Fibroblast of skin of abdomen (primary cell): ENCODE data around the gene TTC28.

Experiments
- DNase-seq: peaks from one replicate; pipeline ENCODE4 v3.0.0-alpha.2; 2013

Gene TTC28

GRCh38 chr22:28043266-28043665, 636.4 kb downstream of the TTC28 start:
- DNase-seq = peak; percentile 35

DNA sequence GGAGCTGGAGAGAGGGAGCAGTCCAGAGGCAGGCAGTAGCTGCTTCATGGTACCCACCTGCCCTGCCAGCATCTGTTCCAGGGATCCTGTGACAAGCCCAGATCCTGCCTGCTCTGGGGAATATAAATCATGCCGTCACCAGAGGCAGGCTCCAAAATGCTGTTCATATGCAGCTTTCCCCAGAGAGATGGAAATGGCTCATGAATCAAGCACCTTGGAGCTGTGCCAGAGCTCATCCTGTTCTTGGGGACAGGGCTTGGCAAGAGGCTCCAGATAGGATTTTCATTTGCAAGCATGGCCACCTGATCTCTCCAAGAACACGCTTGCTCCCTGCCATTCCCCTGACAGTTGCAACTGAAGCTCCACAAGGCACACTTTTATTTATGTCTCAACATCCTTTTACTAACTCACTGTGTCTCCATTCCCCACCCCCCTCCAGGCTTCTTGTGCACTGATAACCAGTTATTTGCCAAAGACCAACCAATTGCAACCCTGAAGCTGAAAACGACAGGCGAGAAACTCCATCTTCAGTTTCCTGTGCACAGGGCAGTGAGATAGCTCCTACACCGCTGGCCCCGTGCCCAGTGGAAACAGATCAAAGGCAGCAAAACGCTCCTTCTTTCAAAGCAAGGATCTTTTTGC, 644.8 kb downstream of the TTC28 start:
- peak; percentile 78 for DNase-seq

DNA sequence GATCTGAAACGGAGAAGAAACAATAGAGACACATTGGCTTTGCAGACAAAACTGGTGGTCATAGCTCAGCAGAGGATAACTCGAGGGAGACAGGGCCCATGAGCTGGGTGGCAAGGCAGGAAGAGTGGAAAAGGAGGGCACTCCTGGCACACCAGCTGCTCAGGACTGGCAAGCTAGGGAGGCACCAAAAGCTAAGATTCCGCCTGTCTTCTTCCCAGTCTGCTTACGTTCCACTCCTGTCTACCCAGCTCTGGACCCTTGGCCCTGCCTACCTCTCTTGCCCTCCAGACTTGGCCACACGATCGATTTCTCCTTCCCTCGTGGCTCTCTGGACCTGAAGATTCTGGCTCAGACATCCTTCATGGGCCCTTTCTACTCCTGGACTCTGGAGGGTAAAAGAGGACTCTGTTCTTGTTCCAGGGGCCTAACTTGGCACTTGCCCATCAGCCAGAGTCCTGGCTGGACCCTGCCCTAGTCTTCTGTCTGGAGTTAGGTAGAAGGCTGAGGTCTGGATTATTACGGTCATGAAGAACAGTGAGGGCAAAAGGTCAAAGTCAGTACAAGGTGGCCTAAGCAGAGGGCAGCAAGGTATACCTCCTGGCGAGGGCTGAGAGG, 645.4 kb downstream of the TTC28 start:
- DNase-seq = no peak

DNA sequence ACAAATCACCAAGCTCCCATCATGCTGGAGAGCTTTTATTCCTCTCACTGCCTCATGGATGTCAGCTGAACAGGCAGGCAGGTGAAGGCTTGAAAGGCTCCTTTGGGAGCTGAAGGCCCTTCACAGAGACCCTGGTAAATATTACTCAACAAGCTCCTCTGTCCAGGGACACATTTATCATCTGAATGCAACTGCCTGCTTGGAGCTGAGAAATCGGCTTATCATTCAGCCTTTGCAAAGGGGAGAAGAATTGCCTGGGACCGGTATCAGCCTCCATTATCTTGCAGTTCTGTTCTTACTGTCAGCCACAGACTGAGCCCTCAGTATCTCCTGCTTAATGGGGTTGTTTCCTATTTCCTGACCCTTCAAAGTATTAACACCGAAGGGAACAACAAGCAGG, 646.8 kb downstream of the TTC28 start:
- no peak for DNase-seq

- DNase-seq = no peak
Observed at GRCh38 chr22:28031383-28031922, 648.2 kb downstream of the TTC28 start.

DNA sequence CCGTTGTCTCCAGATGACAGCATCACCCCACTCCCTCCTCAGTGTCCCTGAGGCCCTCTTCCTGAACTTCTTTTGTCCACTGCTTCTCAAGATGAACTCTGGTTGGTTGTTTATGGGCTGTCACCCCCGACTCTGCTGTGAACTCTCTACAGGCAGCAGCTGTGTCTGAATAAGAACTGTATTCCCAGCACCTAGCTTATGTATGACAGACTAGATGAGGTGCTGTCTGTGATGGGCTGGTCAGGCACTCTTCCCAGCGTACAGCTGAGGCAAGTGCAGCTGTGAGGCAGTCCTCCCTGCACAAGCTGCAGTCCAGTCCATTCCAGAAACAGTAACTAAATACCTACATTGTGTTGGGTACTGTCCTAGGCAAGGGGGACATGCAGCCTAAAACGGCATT, 649.2 kb downstream of the TTC28 start:
- no peak for DNase-seq

- DNase-seq = no peak
Observed at GRCh38 chr22:28029956-28030355, 649.7 kb downstream of the TTC28 start.

- no peak for DNase-seq
Observed at GRCh38 chr22:28029201-28029948, 650.3 kb downstream of the TTC28 start.

DNA sequence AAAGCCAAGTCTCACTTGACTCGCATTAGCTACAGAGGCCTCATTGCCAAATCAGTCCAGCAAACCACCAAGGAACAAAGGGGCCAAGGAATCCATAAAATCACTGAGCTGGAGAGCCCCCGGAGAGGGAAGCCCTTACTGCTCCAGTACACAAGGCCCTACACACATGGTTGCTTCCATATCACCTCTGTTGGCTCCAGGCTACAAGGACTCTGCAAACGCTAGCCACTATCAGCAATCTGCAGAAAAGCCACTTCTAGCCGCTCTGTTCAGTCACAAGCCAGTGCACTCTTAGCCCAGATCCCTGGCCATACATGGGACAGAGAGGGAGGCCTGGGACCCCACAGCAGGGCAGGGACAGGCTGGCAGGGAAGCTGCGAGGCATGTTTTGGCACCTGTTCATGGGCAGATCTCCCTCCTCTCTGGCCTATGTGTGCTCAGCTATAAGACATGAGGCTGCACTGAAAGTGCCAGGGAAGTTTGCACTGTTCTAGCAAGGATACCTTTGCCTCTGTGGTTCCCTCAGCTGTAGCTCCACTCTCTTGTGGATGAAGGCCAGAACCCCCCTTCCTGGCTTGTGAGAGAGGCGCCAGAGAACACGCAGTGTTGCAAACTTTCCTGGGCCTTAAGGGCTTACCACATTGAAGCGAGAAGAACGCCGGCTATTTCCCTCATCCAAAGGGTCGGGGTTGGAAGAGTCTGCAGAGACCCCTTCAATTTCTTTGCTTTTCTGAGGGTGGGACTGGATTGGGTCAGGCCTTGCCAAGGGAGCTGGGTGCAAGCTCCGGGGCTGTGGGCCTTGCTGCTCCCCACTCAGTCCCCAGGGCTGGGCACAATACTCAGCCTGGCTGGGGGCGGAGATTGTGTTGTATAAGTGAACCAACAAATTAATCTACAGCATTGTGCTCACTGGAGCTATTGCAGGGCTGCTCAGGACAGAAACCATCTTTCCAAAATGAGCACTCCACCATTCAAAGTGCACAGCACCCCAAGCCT, 651.9 kb downstream of the TTC28 start:
- DNase-seq = no peak

GRCh38 chr22:28025866-28026575, 653.6 kb downstream of the TTC28 start:
- DNase-seq = no peak

DNA sequence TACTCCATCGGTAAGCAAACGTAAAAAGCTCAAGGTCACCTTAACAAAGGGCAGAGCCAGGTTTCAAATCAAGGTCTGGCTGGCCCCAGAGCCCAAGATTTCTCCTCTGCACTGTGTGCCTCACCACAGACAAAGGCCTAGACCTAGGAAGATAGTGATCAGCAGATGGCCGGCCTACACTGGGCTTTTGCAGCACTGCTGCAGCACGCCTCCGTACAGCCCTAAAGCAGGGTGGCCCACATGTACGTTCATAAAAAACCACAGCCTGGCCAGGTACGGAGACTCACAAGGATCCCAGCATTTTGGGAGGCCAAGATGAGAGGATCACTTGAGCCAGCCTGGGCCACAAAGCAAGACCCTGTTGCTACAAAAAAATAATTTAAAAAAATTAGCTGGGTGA, 654.3 kb downstream of the TTC28 start:
- no peak for DNase-seq

GRCh38 chr22:28024422-28024888, 655.2 kb downstream of the TTC28 start:
- no peak for DNase-seq

DNA sequence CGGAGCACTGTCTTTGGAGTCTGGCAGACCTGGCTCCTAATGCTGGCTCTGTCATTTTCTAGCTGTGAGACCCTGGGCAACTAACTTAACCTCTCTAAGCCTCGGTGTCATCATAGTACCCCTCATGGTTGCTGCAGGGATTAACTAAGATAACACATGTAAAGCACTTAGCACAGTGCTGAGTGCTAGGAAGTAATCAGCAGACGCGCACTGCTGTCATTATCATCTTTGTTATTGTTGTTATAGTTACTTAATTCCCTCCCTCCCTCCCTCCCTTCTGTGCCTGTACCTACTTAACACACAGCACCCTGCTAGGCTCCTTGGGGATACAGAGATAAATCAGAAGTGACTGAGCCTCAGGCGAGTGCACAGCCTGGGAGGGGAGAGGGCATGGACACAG, 655.9 kb downstream of the TTC28 start:
- no peak for DNase-seq

GRCh38 chr22:28023036-28023435, 656.6 kb downstream of the TTC28 start:
- no peak for DNase-seq

GRCh38 chr22:28021998-28022660, 657.5 kb downstream of the TTC28 start:
- DNase-seq = no peak

DNA sequence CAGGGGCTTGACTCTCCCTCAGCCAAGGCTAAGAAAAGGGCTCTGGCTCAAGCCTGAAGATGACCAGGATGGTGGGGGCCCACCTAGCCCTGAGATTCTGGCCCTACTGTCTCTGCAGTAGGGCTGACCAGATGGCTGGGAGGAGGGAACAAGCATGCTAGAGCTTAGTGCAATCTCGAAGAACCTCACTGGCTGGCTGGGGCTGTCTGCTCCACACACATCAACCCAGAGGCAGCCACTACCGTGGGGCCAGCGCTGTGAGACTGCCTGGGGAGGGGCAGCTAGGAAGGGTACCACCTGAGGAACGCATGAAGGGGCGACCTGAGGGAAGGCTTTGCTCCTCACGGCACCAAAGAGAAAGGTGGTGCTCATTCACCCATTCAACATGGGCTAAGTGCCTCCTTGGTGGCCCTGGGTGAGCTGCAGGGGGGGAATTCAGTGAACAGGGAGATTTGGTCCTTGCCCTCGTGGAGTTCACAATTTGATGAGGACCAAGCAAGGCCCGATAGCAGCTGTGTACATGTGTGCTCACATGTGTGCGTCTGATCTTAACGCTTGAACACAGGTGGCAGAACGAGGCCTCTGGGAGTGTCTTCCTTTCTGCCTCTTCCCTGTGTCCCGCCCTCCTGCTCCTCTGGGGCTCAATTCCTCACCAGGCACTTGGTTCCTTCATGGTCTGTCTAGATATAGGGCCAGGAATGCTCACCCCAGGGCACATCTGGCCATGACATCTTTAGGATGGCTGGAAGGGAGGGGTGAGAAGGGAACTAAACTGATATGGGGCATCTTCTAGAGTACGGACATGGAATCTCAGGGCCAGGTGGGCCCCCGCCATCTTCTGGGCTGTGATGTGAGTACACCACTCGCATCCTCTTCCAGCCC, 658.3 kb downstream of the TTC28 start:
- no peak for DNase-seq

GRCh38 chr22:28019881-28020861, 659.5 kb downstream of the TTC28 start:
- DNase-seq = peak; percentile 72

DNA sequence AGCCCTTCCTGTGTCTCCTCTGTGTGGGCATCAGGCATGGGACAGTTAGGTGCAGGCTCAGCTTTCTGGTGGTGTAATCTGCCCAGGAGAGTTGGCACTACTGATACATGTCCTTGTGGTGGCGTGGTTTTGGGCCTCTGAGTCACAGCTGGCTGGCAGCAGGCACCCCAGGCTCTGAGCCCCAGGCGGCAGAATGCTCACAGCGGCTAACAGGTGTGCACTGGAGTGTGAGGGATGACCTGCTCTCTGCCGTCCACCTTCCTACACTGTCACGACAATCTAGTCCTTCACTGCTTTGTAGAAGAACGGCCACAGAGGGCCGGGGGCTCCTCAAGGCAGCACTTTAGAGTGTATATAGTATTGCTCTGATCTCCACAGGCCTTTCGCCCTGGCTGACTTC, 660.3 kb downstream of the TTC28 start:
- DNase-seq = no peak

DNA sequence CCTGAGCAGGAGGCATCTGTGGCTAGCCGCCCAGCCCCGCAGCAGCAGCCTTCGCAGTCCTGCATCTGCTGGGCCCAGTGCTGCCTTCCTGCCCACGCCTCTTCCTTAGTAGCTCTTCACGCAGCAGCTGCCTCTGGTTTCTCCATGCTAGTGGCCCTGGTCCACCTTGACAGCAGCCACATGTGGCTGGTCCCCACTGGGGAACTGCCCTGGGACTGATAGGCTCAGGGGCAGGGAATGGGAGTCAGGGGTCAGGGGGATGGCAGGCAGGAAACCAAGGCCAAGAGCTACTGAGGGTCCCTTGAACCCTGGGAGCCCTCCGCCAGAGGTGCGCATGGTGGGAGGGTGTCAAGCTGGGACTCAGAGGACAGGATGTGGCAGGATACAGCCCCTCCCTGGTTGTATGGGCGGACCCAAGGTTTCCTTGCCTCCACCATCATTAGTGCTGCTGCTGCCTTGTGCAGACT, 661.1 kb downstream of the TTC28 start:
- no peak for DNase-seq
